Transverse colon (tissue), 4 donors: Measurements from ENCODE around the gene BAIAP2. TPM values are rescaled to one million over a fixed set of nuclear protein-coding genes. Genes with fewer than 3 reads are reported as not detected.
A peak's percentile ranks its signal among the peaks of the same experiment; 100 is the strongest.

Experiments
- DNase-seq: peaks from one replicate; pipeline ENCODE4 v3.0.0-alpha.2; 2019
- H3K27ac ChIP-seq, 4 donors: fragments of 200-600 bp; sonication (generic); 2 replicates each; pipeline ENCODE4 v1.5.1; 2016 to 2018; ENCODE audit warnings: inconsistent platforms in 4 of 4
- H3K27me3 ChIP-seq: fragments of 200-600 bp; sonication (generic); 2 replicates; pipeline ENCODE4 v1.5.1; 2017; ENCODE audit warnings: inconsistent platforms
- H3K36me3 ChIP-seq, 4 donors: fragments of 200-600 bp; sonication (generic); 2 replicates each; pipeline ENCODE4 v1.5.1; 2017 to 2019; ENCODE audit warnings: inconsistent platforms in 4 of 4
- H3K4me1 ChIP-seq, 4 donors: fragments of 200-600 bp; sonication (generic); 2 replicates each; pipeline ENCODE4 v1.5.1; 2017 to 2020; ENCODE audit warnings: inconsistent platforms in 4 of 4
- H3K4me3 ChIP-seq, 4 donors: fragments of 200-600 bp; sonication (generic); 1 replicate in 1 of 4; 2 replicates in 3 of 4; pipeline versions ENCODE4 v1.5.1 to v1.6.1; 2017 to 2019; ENCODE audit warnings: inconsistent platforms in 4 of 4
- H3K9me3 ChIP-seq, 2 donors: fragments of 200-600 bp; sonication (generic); 2 replicates each; pipeline ENCODE4 v1.5.1; 2017 to 2019; ENCODE audit warnings: inconsistent platforms in 2 of 2
- EP300 ChIP-seq: sonication (generic); formaldehyde crosslinking; IDR thresholded peaks from one replicate; pipeline ENCODE4 v1.6.1; 2017; ENCODE audit warnings: antibody characterized with exemption, low read depth
- POLR2A ChIP-seq: fragments of 450-650 bp; IDR thresholded peaks from one replicate; pipeline ENCODE4 v1.6.1; 2016; ENCODE audit warnings: antibody characterized with exemption, mild to moderate bottlenecking, moderate library complexity
- POLR2AphosphoS5 ChIP-seq, 3 donors: sonication (generic); formaldehyde crosslinking; IDR thresholded peaks; one replicate each; pipeline ENCODE4 v1.6.1; 2016; ENCODE audit warnings: antibody characterized with exemption in 3 of 3
- WGBS, 2 donors: methylation state at CpG; one replicate each; pipeline ENCODE4 v1.1.5; 2018; ENCODE audit warnings: low coverage in 1 of 2; 5-methylcytosine and 5-hydroxymethylcytosine counted together
- in situ Hi-C, 4 donors: fragments of 200-750 bp; cut with MboI; loops; one replicate each; pipeline versions ENCODE4 v1.15.0 to v1.15.1; 2017; ENCODE audit warnings: low sequenced_read_pairs in 3 of 4, low pct_ligation_motif_present in 1 of 4, low pct_unique_long_range_greater_than_20kb in 1 of 4
- intact Hi-C: fragments of 100-400 bp; cut with DNase I; formaldehyde crosslinking; loops from one replicate; pipeline ENCODE4 v1.15.1; 2023; ENCODE audit warnings: low total_unique reads
- total RNA-seq, 4 donors: library from RNA; depleted of rRNA; stranded (reverse); fragments of >200 nt; gene quantifications; one replicate each; pipeline ENCODE4 v1.1.0, GENCODE V29; 2016
- TF ChIP-seq, protein P1 (sequence below), 5 experiments: fragments of 200-600 bp in 3 of 5; fragments of 450-650 bp in 2 of 5; sonication (generic) in 3 of 5; IDR thresholded peaks; 1 replicate in 2 of 5; 2 replicates in 3 of 5; pipeline ENCODE4 v1.5.1; 2016 to 2017; ENCODE audit warnings: antibody characterized with exemption in 5 of 5, inconsistent platforms in 3 of 5, mild to moderate bottlenecking in 2 of 5, moderate library complexity in 1 of 5

Gene BAIAP2
- total RNA-seq, 4 donors from 2014 or later, result 11.7 to 62.1 (median 39.6) TPM

DNA sequence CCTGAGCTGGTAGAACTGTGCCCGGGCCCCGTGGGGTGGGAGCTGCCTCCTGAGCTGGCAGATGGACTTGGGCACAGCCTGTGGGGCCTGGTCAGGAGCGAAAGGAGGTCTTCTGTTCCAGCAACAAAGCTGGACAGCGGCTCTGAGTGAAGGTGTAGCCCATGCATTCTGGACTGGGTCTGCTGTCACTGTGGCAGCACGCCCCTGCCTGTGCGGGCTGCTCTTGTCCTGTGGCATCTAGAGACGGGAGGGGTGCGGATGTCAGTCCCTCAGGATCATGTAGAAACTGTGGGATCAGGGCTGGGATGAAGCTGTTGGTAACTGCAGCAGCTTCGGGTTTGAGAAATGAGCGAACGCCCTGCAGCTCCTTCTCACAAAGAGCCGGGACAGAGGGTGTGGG, 19.4 kb downstream of the BAIAP2 start:
- intact Hi-C loops (no loop called here), in situ Hi-C loops (no loop called here)
- 91% methylated on average over 12 of the region's 12 CpGs; no CpG with 5 or more reads in 1 of the 2 donors for WGBS, 2 donors
- H3K9me3 ChIP-seq, result no peaks in the 10 kb centered on the region
- H3K27me3 ChIP-seq, result no peaks in the 10 kb centered on the region
- no peak for DNase-seq
- peaks cover 12 to 38% (median 28%) of the 10 kb centered on the region in 4 donors for H3K4me1 ChIP-seq
- H3K36me3 ChIP-seq, result no peaks in the 10 kb centered on the region
- H3K27ac ChIP-seq, result no peak overlapping the region
- TF ChIP-seq, protein P1, sequence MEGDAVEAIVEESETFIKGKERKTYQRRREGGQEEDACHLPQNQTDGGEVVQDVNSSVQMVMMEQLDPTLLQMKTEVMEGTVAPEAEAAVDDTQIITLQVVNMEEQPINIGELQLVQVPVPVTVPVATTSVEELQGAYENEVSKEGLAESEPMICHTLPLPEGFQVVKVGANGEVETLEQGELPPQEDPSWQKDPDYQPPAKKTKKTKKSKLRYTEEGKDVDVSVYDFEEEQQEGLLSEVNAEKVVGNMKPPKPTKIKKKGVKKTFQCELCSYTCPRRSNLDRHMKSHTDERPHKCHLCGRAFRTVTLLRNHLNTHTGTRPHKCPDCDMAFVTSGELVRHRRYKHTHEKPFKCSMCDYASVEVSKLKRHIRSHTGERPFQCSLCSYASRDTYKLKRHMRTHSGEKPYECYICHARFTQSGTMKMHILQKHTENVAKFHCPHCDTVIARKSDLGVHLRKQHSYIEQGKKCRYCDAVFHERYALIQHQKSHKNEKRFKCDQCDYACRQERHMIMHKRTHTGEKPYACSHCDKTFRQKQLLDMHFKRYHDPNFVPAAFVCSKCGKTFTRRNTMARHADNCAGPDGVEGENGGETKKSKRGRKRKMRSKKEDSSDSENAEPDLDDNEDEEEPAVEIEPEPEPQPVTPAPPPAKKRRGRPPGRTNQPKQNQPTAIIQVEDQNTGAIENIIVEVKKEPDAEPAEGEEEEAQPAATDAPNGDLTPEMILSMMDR (IDR thresholded peaks at IDR 0.05), result no peak
- TF ChIP-seq POLR2AphosphoS5 (IDR thresholded peaks at IDR 0.05) (no peak), POLR2A (no peak), EP300 (no peak)
- no peak overlapping the region for H3K4me3 ChIP-seq

DNA sequence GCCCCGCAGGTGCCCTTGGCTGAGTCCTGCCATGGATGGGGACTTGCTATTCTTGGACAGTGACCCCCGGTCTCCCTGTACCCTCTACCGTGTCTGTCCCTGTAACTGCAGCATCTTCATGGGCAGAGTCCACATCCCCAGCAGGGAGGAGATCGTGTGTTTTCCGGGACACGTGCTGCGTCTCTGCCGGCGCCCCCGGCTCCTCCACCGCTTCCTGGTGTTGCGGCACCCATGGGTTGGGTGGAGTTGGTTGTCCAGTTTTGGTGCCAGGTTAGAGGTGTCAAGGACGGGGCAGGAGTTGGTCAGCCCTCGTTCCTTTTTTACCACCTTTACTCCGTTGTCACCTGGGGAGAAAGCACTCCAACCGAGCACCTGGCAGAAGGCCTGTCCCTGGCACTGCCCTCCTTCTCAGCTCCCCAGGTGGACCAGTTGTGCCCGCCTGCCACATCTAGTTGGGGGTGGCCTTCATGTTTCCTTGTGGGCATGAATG, 20.0 kb downstream of the BAIAP2 start:
- Histone ChIP-seq H3K27me3 (no peaks in the 10 kb centered on the region), H3K4me1 (peaks cover 5 to 37% (median 27%) of the 10 kb centered on the region in 4 donors), H3K4me3 (no peak overlapping the region), H3K36me3 (no peaks in the 10 kb centered on the region), H3K27ac (no peak overlapping the region), H3K9me3 (no peaks in the 10 kb centered on the region)
- 86% methylated on average over 17 of the region's 17 CpGs; no CpG with 5 or more reads in 1 of the 2 donors for WGBS, 2 donors
- TF ChIP-seq EP300 (no peak), POLR2AphosphoS5 (IDR thresholded peaks at IDR 0.05) (no peak), POLR2A (no peak)
- TF ChIP-seq, protein P1 (IDR thresholded peaks at IDR 0.05), result no peak
- intact Hi-C loops (no loop called here), in situ Hi-C loops (no loop called here)
- no peak for DNase-seq

DNA sequence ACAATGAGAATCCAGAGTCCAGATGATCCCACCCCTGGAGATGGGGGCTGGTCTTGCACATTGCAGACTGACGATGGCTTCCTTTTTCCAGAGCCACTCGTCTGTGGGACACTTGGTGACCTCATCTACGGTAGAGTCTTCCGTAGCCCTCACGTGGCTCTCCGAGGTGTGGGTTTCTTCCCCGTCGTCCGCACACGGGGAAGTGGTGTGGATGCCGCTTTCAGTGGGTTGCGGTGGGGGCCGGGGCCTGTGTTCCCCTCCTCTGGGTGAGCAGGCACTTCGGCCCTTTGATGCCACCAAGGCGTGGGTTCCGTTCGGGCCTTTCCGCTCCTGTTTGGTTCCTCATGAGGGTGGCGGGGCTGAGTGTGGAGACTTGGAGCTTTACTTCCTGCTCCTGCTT, 21.4 kb downstream of the BAIAP2 start:
- Histone ChIP-seq H3K27me3 (no peaks in the 10 kb centered on the region), H3K9me3 (no peaks in the 10 kb centered on the region), H3K27ac (peak overlapping the region in 3 of 4 donors; percentile 74 to 82 (median 80)), H3K4me3 (no peak overlapping the region), H3K4me1 (peaks cover 3 to 36% (median 31%) of the 10 kb centered on the region in 4 donors), H3K36me3 (no peaks in the 10 kb centered on the region)
- DNase-seq, result no peak
- in situ Hi-C loops, result no loop called here
- TF ChIP-seq POLR2A (no peak), EP300 (no peak), POLR2AphosphoS5 (IDR thresholded peaks at IDR 0.05) (no peak)
- TF ChIP-seq, protein P1 (IDR thresholded peaks at IDR 0.05), result no peak
- intact Hi-C loops, result no loop called here
- 91% methylated on average over 19 of the region's 19 CpGs; no CpG with 5 or more reads in 1 of the 2 donors for WGBS, 2 donors

DNA sequence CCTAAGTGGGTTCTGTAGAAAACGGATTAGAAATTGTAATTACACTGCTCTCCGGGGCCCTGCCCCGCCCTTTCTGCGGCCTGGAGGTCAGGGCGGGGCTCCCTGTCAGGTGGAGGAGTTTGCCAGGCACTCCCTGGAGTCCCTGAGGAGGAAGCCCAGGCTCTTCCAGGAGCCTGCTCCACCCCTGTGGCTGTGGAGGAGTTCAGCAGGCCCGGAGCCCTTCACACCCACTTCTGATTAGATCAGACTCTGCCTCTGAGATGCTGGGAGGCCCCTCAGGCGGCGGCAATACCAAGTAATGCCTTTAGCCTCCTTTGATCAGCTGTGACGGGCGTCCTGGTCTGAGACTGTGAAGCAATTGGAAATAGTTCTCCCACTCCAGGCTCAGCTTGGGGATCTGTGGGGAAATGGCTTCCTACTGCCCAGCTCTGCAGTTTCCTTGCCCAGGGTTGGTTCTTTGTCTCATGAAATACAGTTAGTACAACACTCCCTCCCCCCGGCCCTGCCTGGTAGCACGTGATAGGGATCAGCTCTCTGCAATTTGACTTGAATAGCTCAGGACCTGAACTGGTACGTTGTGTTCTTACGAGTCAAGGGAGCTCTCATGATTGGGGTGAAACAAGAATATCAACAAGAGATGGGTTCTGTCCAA, 22.3 kb downstream of the BAIAP2 start:
- peaks cover 3 to 40% (median 32%) of the 10 kb centered on the region in 4 donors for H3K4me1 ChIP-seq
- H3K36me3 ChIP-seq, result no peaks in the 10 kb centered on the region
- H3K9me3 ChIP-seq, result no peaks in the 10 kb centered on the region
- TF ChIP-seq, protein P1 (IDR thresholded peaks at IDR 0.05), result no peak
- TF ChIP-seq POLR2AphosphoS5 (IDR thresholded peaks at IDR 0.05) (peak in 2 of 3 donors; percentile 18 to 36), EP300 (peak; percentile 48), POLR2A (peak; percentile 36)
- peak overlapping the region; percentile 74 to 82 (median 80) for H3K27ac ChIP-seq
- intact Hi-C loops (no loop called here), in situ Hi-C loops (no loop called here)
- H3K27me3 ChIP-seq, result no peaks in the 10 kb centered on the region
- peak; percentile 85 for DNase-seq
- H3K4me3 ChIP-seq, result no peak overlapping the region
- 20 to 37% methylated on average over 2 to 14 of the region's 14 CpGs for WGBS, 2 donors
